GM18499 (cell line): ENCODE measurements around the gene ENTHD1.

ENCODE experiments used
- ATAC-seq: cut with Tn5 transposase; IDR thresholded peaks from one replicate; pipeline ENCODE4 v1.9.1; 2021; ENCODE audit warnings: moderate number of reproducible peaks; ENCODE audit not compliant: insufficient read depth, unreplicated experiment

Gene ENTHD1

DNA sequence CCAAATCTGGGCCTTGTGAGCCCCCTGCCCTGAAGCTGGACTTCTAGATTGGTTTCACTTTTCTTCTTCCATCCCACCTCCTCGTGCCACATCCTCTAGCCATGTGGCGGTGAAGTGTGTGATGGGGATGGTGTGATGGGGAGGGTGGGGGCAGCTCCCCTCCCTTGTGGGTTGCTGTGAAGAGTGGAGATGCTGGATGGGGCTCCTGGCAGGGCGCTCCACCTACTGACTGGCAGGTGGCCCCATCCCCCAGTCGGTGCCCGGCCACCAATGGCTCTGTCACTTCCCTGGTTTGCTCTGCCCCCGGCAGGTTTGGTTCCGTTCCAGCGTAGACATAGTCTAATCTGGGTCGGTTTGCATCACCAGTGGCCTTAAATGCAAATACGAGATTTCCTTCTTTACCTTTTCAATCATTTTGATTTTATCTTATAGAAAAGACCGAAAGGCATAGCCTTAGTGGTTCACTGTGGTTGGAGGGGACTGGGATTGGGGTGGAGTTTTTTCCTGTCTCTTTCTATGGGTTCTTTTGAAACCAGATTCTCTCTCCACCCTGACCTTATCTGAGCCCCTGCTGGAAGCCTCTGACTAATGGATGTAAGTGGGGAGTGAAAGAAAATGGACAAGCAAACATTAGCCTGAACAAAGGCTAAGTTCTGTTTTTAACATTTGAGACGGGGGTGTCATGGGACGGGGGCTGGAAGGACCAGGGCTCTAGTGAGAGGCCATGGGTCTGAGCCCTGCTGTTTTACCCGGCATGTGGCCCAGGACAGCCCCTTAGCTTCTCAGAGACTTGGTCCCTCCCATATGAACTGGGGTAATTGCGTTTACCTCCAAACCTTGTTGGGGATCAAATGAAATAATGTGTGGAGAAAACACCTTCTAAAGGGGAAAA lies 173.8 kb downstream of the ENTHD1 start:
- no peak for ATAC-seq

DNA sequence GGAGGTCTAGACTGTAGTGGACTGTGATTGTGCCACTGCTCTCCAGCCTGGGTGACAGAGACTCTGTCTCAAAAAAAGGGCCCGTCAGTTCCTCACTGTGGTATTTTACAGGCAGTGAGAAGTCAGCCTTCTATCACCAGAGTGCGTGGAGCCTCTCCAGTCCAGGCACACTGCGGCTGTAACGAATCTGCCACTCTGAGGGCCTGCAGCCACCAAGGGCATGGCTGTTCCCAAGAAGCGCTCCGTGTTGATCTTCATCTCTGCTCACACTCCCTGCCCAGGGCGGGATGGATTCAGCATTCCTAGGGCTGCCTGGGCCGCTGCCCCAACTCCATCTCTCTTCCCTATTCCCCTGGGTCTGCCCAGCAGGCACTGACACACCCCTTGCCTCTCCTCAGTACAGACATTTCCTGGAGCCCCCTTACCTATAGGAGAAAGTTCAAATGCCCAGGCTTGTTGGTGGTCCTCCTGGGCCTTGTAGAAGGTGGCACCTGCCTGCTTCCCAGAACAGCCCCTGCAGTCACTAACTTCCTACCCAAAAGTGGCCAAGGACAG lies 174.6 kb downstream of the ENTHD1 start:
- ATAC-seq: no peak

DNA sequence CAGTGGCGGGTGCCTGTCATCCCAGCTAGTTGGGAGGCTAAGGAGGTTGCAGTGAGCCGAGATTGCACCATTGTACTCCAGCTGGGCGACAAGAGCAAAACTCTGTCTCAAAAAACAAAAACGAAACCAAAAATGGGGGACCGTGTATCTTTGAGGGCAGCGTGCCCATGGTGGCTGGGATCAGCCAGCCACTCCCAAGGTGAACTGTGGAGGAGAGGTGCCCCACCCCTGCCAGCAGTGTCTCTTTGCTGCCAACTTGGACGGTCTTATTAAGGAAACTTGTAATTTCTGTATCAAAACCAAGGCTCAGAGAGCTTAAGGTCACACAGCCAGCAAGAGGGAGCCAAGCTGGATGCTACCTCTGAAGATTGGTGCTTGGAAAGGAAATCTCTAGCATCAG lies 175.4 kb downstream of the ENTHD1 start:
- ATAC-seq: no peak

DNA sequence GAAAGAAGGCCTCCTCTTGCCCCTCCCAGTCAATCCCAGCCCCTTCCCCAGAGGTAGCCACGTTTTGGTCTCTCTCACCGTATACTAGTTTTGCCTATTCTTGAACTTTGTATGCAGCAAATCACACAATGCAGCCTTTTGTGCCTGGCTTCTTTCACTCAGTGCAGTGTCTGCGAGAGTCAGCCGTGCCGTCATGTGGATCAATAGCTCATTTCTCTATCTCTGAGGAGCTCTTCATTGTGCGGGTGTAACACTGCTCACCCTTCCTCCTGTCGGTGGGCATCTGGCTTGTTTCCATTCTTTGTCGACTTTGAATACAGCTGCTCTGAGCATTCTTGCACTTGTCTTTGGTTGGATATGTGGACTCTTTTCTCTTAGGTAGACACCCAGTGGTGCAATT lies 176.5 kb downstream of the ENTHD1 start:
- ATAC-seq: no peak

DNA sequence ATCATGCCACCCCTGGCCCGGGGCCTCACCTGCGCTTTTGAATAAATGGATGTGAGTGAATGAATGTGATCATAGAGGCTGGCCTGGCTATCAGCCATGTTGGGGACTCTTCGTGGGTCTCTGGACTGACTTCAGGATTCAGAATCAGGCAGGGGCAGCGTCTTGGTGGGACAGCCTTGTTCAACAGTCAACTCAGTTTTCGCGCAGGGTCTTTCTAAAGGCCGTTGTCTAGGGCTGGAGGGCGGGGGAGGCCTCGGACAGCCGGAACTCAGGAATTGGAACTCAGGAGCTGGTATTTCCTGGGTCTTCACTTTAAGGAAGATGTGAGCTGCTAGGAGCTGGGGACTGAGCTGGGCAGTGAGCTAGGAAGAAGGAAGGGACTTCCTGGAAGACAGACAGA lies 177.0 kb downstream of the ENTHD1 start:
- no peak for ATAC-seq

DNA sequence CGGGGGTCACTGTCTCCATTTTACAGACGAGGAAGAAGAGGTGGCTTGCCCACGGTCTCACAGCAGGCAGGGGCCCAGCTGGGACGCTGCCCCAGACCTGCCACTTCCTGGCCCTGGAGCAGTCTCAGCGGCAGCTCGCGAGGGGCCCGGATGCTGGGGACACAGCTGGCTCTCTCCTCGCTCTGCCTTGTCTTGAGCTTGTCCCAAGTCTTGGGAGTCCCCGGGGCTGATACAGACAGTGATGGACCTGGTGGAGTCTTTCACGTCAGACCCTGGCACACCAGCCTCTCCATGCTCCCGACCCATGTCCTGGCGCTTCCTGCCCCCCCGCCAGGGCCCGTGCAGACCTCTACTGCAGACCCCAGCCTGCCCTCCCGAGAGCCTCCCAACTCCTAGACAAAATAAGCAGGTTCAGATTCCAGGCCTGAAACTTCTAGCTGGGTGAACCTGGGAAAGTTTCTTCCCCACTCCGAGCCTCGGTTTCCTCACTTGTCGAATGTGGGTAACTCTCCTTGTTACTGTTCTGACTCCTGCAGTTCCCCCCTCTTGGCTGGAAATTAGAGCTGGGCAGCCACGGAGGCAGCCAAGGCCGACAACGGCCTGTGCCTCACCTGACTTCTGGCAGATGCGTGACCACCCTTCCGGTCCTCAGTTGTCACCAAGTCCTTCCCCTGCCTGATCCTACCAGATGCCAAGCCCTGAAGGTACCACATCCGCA lies 177.6 kb downstream of the ENTHD1 start:
- ATAC-seq: no peak

DNA sequence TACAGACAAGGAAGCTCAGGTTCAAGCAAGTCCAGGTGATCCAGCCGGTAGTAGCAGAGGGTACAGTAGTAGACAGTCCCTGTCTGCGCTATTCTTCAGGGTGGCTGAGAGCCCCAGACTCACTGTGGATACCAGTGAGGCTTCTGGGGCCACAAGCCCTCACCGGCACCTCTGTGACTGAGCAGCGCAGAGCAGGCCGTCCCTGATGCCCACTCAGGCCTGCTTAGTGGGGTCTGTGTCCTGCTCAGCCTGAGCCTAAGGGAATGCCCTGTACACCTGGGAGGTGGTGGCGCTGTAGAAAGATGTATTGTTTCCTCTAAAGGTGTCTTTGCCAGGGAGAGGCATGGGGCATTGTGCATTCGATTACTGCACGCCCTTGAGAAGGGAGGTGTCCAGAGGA lies 179.2 kb downstream of the ENTHD1 start:
- no peak for ATAC-seq

DNA sequence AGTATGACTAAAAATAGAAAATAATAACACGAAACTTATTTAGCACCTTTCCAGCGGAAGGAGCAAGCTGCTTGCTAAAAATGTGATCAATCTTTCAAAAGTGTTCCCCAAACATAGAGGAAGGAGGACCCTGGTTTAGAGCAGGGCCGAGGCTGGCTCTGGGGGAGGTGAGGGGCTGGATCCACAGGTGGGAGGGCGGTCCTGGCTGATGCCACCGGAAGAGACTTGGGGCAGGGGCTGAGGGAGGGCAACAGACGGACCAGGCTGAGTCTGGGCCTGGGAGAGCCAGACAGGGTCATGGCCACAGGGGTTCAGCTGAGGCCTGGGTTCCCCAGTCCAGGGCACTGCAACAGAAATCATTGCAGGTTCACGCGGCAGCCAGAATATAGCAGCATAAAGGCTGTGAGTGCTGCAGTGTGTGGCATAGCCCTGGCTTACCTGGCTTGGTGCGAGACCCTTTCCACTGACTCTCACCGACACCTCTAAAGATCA lies 179.7 kb downstream of the ENTHD1 start:
- no peak for ATAC-seq

DNA sequence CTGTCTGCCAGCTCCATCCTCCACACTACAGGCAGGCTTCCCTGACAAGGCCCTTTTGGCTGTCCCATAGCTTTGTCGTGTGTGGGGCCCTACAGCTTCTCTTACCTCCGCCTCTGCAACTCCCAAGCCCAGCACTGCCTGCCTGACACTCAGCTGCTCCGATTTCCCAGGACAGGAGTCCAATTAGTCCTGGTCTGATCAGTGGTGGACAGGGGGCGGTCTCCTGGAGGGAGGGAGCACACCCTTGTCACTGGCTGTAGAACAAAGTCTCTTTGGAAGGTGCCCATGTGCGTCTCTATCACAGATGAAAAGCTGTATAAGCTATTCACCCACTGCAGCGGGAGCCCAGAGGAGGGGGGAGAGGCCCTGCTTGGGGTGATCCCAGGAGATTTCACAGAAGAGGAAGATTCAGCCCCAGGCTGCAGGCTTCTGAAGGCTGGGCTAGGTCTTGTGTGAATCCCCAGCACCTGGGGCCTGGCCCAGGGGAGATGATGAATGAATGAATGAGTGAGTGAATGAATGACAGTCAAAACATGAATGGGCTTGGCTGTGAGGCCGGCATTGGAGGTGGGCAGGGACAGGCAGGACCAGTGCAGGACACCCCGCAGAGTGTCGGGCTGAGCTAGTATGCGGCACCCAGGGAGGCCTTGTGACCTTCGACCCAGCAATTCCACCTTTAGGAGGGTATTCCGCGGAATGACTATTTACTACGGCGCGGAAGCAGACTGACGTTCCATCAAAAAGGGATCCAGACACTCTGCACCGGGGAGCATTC lies 180.6 kb downstream of the ENTHD1 start:
- no peak for ATAC-seq

DNA sequence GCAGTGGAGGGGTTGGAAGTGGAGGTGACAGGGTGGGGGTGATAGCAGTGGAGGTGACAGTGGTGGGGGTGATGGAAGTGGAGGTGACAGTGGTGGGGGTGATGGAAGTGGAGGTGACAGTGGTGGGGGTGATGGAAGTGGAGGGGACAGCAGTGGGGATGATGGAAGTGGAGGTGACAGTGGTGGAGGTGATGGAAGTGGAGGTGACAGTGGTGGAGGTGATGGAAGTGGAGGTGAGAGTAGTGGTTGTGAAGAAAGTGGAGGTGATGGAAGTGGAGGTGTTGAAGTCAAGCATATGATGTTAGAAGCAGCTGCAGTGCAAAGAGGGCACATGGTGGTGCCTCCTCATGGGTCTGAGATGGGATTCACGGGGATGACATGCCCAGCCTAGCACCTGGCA lies 181.5 kb downstream of the ENTHD1 start:
- ATAC-seq: no peak

DNA sequence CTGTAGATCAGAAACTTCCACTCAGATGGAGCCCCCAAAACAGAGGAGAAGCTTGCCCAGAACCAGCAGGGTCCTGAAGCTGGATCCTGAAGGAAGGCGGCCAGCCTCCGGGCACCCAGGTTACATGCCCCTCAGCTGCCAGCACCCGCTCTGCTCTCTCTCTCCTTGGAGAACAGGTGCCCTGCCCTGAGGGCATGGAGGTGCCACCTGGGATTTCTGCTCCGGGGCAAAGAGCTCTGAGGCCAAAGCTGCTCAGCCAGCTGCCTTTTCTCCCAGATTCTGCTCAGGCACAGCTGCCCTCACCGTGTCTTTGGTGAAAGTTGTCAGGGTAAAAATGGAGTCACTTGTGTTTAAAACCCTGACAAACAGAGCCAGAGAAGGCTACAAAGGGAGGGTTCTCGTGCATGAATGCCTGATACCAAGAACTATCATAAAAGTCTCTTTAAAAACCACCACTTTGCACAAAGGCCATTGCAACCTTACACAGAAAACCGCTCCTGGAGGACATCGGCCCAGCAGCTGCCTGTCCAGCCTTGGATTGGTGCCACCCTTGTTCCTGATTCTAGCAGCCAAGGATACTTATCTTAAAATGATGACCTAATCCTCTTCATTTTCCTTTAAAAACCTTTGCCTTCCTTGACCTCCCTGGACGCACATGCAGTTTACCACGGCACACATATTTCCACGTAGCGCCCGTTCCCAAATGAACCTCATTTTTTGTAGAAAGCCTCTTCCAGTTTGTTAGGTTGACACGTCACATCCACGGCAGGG lies 183.0 kb downstream of the ENTHD1 start:
- no peak for ATAC-seq

DNA sequence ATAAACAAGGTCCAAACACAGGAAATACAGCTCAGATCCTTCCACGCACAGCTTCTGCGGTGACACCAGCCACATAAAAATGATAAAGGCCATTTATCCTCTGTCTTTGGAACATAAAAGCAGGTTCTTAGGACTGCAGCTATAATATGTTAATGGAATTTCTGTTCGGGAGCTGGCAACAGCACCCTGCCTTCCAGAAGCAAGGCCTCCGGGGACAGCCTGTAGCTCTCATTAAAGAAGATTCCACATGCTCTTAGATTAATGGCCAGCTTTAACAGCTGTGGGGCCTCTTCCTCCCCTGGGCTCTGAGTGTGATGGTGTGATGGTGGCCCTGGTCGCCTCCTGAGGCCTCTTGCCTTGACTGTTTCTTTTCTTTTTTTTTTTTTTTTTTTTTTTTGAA lies 185.7 kb downstream of the ENTHD1 start:
- no peak for ATAC-seq

DNA sequence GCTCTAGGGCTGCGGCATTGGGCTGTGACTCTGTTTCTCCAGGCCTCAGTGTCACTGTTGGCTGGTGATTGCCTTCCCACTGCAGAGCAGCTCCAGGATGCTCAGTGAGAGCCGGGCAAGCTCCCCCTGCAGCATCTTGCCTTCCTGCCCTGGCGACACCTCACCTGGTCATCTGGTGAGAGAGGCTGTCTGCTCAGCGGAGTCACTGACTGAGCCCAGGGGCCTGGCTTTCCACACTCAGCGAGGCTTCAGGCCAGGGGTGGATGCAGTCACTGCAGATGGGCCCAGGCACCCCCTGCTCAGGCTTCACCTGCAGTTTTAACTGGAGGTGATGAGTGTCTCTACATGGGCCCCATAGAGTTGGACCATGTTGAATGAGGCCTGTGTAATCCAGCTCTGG lies 186.2 kb downstream of the ENTHD1 start:
- no peak for ATAC-seq

DNA sequence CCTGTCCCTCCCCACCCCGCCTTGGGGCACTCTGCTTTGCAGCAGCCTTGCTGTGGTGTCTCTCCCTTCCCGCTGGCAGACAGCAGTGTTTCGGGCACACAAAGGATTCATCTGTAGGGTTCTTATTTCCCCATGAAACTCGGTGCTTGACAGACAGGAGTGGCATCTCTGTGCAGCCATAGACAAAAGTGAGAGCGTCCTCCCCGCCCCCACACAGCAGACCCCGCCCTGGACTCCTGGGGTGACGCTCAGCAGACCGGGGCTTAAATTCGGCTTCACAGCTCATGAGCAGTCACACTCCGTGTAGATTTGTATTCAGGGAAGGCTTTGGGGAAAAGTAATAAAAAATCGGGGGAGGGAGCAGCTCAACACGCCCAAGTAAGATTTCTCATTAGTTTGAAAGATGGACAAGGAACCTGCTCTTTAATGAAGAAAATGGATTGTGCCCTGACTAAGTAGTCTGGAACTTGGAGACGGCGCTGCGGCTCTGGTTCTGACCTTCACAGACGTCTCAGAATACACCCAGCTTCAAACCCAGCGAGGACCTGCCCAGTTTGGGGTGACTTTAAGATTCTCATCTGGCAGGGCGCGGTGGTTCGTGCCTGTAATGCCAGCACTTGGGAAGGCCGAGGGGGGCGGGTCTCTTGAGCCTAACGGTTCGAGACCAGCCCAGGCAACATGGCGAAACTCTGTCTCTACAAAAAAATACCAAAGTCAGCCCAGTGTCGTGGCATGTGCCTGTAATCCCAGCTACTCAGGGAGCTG lies 187.0 kb downstream of the ENTHD1 start:
- no peak for ATAC-seq

DNA sequence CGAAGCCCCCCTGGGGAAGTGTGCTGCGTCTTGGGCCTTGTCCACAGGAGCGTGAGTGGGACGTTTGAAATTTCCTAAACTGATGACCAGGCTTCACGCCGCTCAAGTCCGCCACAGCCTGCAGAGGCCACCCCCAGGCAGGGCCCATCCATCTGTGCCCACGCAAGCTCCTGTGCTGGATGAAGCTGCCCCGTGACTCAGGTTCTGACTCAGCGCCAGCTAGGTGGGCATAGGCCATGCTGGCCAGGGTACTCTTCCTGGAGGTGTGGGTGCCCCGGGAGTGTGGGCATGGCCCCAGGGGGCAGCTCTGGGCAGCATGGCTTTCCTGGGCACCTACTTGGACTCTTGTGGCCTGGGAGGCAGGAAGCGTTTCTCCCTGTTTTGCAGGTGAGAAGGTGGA lies 188.2 kb downstream of the ENTHD1 start:
- no peak for ATAC-seq

DNA sequence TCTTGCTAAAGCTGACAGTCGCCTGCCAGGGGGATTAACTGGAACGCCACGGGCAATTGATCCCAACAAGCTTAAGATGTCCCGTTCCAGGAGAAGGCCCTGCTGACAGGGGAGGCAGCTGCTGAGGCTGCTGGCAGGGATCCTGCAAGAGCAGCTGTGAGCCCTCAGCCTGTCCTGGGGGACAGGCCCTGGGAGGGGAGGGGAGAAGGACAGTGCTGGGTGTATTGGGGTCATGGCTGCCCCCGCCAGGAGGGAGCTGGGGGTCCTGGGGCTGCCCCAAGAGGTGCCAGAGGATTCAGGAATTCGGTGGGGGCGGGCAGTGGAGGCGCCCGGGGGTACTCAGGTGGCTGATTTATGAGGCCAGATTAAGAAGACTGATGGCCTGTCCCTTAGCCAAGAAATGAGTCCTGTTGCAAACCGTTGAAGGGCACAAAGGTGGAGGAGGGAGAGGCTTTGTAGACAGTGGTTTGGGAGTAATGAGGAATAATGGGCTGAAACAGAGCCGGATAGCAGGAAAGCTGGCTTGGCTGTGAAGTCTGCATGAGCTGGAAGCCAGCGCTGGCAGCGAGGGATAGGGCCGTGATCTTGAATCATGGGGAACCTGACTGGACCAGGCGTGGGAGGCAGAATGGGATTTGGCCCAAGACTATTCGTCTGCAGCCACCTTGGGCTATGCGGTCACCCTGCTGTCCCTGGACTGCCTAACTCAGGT lies 189.5 kb downstream of the ENTHD1 start:
- ATAC-seq: no peak

DNA sequence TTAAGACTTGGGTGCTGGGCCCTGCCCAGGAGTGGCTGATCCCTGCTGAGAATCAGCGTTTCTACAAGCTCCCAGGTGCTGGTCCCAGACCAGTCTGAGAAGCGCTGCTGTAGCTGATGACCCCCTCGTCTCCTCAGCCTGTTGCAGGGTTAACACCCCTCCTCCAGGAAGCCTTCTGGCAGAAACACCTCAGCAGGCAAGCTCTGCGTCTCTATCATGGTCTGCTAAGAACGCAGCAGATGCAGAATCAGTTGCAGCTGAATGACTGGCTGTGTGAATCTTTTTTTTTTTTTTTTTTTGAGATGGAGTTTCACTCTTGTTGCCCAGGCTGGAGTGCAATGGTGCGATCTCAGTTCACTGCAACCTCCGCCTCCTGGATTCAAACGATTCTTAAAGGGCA lies 190.5 kb downstream of the ENTHD1 start:
- no peak for ATAC-seq

DNA sequence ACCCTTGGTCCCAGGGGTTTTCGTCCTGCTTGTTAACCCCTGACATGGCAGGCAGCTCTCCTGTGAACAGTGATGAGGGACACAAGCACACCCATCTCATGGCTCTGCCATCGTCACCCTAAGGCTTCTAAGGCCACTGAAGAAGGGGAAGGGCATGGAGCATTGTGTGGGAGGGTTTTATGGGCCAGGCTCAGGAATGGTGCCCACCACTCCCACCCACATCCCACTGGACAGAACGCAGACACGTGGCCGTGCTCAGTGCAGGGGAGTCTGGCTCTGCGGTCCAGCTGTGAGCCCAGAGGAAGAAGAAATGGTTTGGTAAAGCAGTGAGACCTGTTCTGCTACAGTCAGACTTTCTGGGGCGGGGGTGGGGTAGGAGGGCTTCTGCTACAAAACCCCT lies 193.0 kb downstream of the ENTHD1 start:
- no peak for ATAC-seq
